ENCODE results near the gene PER1. TPM values are rescaled to one million over a fixed set of nuclear protein-coding genes. Genes with fewer than 3 reads are reported as not detected.

PER1 gene
- total and polyA plus RNA-seq, 10 of the 15 experiments (the other 5 are each of a cell fraction or from before 2014, with no cell fraction given) = 0.02 to 25.1 (median 5.4) TPM

DNA sequence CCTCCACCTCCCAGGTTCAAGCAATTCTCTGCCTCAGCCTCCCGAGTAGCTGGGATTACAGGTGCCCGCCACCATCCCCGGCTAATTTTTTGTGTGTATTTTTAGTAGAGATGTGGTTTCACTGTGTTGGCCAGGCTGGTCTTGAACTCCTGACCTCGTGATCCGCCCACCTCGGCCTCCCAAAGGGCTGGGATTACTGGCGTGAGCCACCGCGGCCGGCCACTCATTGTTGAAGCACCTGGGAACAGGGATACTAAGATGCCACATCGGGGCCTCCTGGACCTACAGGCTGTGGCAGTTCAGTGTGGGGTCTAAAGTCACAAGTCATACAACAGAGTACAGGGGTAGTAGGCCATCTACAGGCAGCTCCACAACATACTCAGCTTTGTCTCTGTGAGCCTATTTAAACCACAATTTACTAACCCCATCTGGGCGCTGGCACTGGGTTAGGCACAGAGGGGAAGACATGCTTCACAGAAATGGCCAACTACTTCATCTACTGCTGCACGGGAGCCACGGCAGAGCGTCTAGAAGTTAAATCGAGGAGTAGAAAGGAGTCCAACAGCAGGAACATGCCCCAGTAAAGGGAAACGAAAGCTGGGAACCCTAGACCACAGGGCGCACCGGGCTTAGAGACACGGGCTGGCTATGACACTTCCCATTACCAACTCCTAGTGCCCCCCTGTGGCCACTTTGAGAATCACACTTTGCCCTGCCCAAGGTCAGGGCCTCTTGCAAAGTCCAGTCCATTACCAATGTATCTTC lies 6.2 kb upstream of the PER1 start (continued):
- TF ChIP-seq REST (IDR thresholded peaks at IDR 0.05; ENCODE audit: low read depth, low read length) (no peak), RELA (IDR thresholded peaks at IDR 0.05; ENCODE audit: borderline replicate concordance, partially characterized antibody) (peak; percentile 5), CBFB (IDR thresholded peaks at IDR 0.05; ENCODE audit: low read depth) (no peak), SMC3 (IDR thresholded peaks at IDR 0.05; ENCODE audit: borderline replicate concordance, low read length) (peak; percentile 63; the same call in 1 of the 2 replicates), HDAC6 (IDR thresholded peaks at IDR 0.05; ENCODE audit: unreplicated experiment) (no peak), NBN (IDR thresholded peaks at IDR 0.05) (peak; percentile 52; the same call in 1 of the 2 replicates), WRNIP1 (IDR thresholded peaks at IDR 0.05; ENCODE audit: borderline replicate concordance, low read depth, low read length) (no peak), NRF1 (conservative IDR thresholded peaks at IDR 0.05; ENCODE audit: low read depth, low read length) (no peak), CEBPB (IDR thresholded peaks at IDR 0.05; ENCODE audit: borderline replicate concordance in 1 of 2, low read depth in 2 of 2, low read length in 2 of 2) (no peak), POLR2AphosphoS5 (IDR thresholded peaks at IDR 0.05; ENCODE audit: low read length) (peak; percentile 20; the same call in 1 of the 2 replicates), LARP7 (IDR thresholded peaks at IDR 0.05) (peak; percentile 54; the same call in 1 of the 2 replicates), YY1 (IDR thresholded peaks at IDR 0.05; ENCODE audit: low read depth, low read length) (peak; percentile 55; the same call in 1 of the 2 replicates), NFIC (IDR thresholded peaks at IDR 0.05; ENCODE audit: low read depth, low read length) (no peak), EED (IDR thresholded peaks at IDR 0.05; ENCODE audit: low read depth) (no peak; the same call in 1 of the 2 replicates), PBX3 (IDR thresholded peaks at IDR 0.05; ENCODE audit: insufficient replicate concordance, low read depth, low read length) (no peak), RBBP5 (conservative IDR thresholded peaks at IDR 0.05) (no peak), FOXK2 (IDR thresholded peaks at IDR 0.05) (no peak), MTA3 (IDR thresholded peaks at IDR 0.05; ENCODE audit: borderline replicate concordance, low read length) (no peak), EZH2 (IDR thresholded peaks at IDR 0.05; ENCODE audit: borderline replicate concordance, control insufficient read depth, low read depth, low read length) (no peak), NR2C2 (IDR thresholded peaks at IDR 0.05; ENCODE audit: borderline replicate concordance, control insufficient read depth, insufficient read length, low read depth) (no peak), TCF3 (IDR thresholded peaks at IDR 0.05; ENCODE audit: borderline replicate concordance, insufficient read depth, low read depth, low read length) (no peak), STAT1 (conservative IDR thresholded peaks at IDR 0.05) (no peak), JUND (IDR thresholded peaks at IDR 0.05; ENCODE audit: low read depth, low read length) (no peak), FOS (IDR thresholded peaks at IDR 0.05; ENCODE audit: borderline replicate concordance, extremely low read depth, insufficient read length) (no peak), KLF5 (IDR thresholded peaks at IDR 0.05; ENCODE audit: partially characterized antibody) (no peak), TCF12 (IDR thresholded peaks at IDR 0.05; ENCODE audit: low read depth, low read length) (no peak), POLR2A (IDR thresholded peaks at IDR 0.05; ENCODE audit: low read depth, low read length) (no peak)
- TF ChIP-seq, protein P1, sequence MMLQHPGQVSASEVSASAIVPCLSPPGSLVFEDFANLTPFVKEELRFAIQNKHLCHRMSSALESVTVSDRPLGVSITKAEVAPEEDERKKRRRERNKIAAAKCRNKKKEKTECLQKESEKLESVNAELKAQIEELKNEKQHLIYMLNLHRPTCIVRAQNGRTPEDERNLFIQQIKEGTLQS (IDR thresholded peaks at IDR 0.05; ENCODE audit: borderline replicate concordance, extremely low read depth, low read depth, low read length) = no peak
